Measurements from ENCODE around the gene DAND5.
"Not testable (repeated sequence)": the region's sequence is repeated elsewhere in the genome, so short reads cannot be mapped to it uniquely, and the experiment has no call there.

DAND5 gene

GRCh38 chr19:12952488-12953137 is 16.8 kb upstream of the DAND5 start:
- DNase-seq (ENCODE audit: low read depth): no peak
- H3K4me3 ChIP-seq (ENCODE audit: low read depth, low read length): no peak overlapping the region
- no peak for TF ChIP-seq CTCF (IDR thresholded peaks at IDR 0.05; ENCODE audit: insufficient read depth, low read depth, low read length, missing control alignments)

- H3K4me3 ChIP-seq (ENCODE audit: low read depth, low read length): no peak overlapping the region
- no peak for DNase-seq (ENCODE audit: low read depth)
- TF ChIP-seq CTCF (IDR thresholded peaks at IDR 0.05; ENCODE audit: insufficient read depth, low read depth, low read length, missing control alignments): no peak
These were observed 16.1 kb upstream of the DAND5 start for GRCh38 chr19:12953138-12953798.

GRCh38 chr19:12953799-12954611 is 15.4 kb upstream of the DAND5 start:
- no peak overlapping the region for H3K4me3 ChIP-seq (ENCODE audit: low read depth, low read length)

GRCh38 chr19:12954612-12954962 is 14.8 kb upstream of the DAND5 start:
- DNase-seq (ENCODE audit: low read depth): no peak
- TF ChIP-seq CTCF (IDR thresholded peaks at IDR 0.05; ENCODE audit: insufficient read depth, low read depth, low read length, missing control alignments): no peak
- no peak overlapping the region for H3K4me3 ChIP-seq (ENCODE audit: low read depth, low read length)

More at GRCh38 chr19:12953799-12954611, 15.4 kb upstream of the DAND5 start:
- no peak for DNase-seq (ENCODE audit: low read depth)
- no peak for TF ChIP-seq CTCF (IDR thresholded peaks at IDR 0.05; ENCODE audit: insufficient read depth, low read depth, low read length, missing control alignments)

- peak overlapping the region; percentile 82 for H3K4me3 ChIP-seq (ENCODE audit: low read depth, low read length)
- not testable (repeated sequence) for DNase-seq (ENCODE audit: low read depth)
These were observed 13.8 kb upstream of the DAND5 start for GRCh38 chr19:12955575-12955974.

- DNase-seq (ENCODE audit: low read depth): no peak
- TF ChIP-seq CTCF (IDR thresholded peaks at IDR 0.05; ENCODE audit: insufficient read depth, low read depth, low read length, missing control alignments): no peak
- H3K4me3 ChIP-seq (ENCODE audit: low read depth, low read length): peak overlapping the region; percentile 82
These were observed 13.4 kb upstream of the DAND5 start for GRCh38 chr19:12955996-12956395.

All from GM12865 (cell line).